ENCODE results near the gene UBE2J1. TPM values are rescaled to one million over a fixed set of nuclear protein-coding genes. Genes with fewer than 3 reads are reported as not detected.
"Not testable (repeated sequence)": the region's sequence is repeated elsewhere in the genome, so short reads cannot be mapped to it uniquely, and the experiment has no call there.

Gene UBE2J1
- total and polyA plus RNA-seq, 8 donors: 33.5 to 62.2 (median 52.7) TPM

- no peak overlapping the region for H3K4me3 ChIP-seq
- no peak for TF ChIP-seq CTCF (IDR thresholded peaks at IDR 0.05)
- no peak for DNase-seq
- peaks cover 15 to 40% of the 10 kb centered on the region in 2 donors for H3K4me1 ChIP-seq
- intact Hi-C loops (cut with DNase I): loop anchor here in 1 of 2 donors (10.0 kb wide), 1 partner anchor 54 kb away; no protein-coding TSS in a partner anchor
- ATAC-seq: no peak
- no peak overlapping the region for H3K27ac ChIP-seq
- peaks cover 0 to 7% of the 10 kb centered on the region in 2 donors for H3K36me3 ChIP-seq
- H3K27me3 ChIP-seq: no peaks in the 10 kb centered on the region
- no peaks in the 10 kb centered on the region for H3K9me3 ChIP-seq
These were observed 41.6 kb downstream of the UBE2J1 start for GRCh38 chr6:89310929-89311328.

- ATAC-seq: no peak
- no peaks in the 10 kb centered on the region for H3K27me3 ChIP-seq
These were observed 43.8 kb downstream of the UBE2J1 start for GRCh38 chr6:89308525-89309395.

GRCh38 chr6:89304517-89304916 is 48.0 kb downstream of the UBE2J1 start:
- DNase-seq; H3K27ac ChIP-seq; H3K27me3 ChIP-seq; intact Hi-C loops (cut with DNase I); H3K9me3 ChIP-seq; H3K36me3 ChIP-seq; ATAC-seq; H3K4me3 ChIP-seq: not testable (repeated sequence)
- peaks cover 0 to 13% of the 10 kb centered on the region in 2 donors for H3K4me1 ChIP-seq

More at GRCh38 chr6:89308525-89309395, 43.8 kb downstream of the UBE2J1 start:
- peaks cover 15 to 40% of the 10 kb centered on the region in 2 donors for H3K4me1 ChIP-seq
- intact Hi-C loops (cut with DNase I): no loop called here
- no peak for DNase-seq
- H3K36me3 ChIP-seq: no peaks in the 10 kb centered on the region
- no peaks in the 10 kb centered on the region for H3K9me3 ChIP-seq
- no peak overlapping the region for H3K27ac ChIP-seq
- no peak for TF ChIP-seq CTCF (IDR thresholded peaks at IDR 0.05)
- no peak overlapping the region for H3K4me3 ChIP-seq

GRCh38 chr6:89302936-89303335 is 49.6 kb downstream of the UBE2J1 start:
- intact Hi-C loops (cut with DNase I): no loop called here
- H3K4me3 ChIP-seq: no peak overlapping the region
- DNase-seq (no peak), ATAC-seq (no peak)
- TF ChIP-seq CTCF (IDR thresholded peaks at IDR 0.05): no peak
- peaks cover 0 to 4% of the 10 kb centered on the region in 2 donors for H3K9me3 ChIP-seq
- no peaks in the 10 kb centered on the region for H3K36me3 ChIP-seq
- H3K27ac ChIP-seq: no peak overlapping the region
- H3K27me3 ChIP-seq: no peaks in the 10 kb centered on the region
- H3K4me1 ChIP-seq: peaks cover 0 to 17% of the 10 kb centered on the region in 2 donors

- no peak for TF ChIP-seq CTCF (IDR thresholded peaks at IDR 0.05)
- DNase-seq: no peak
- no peak for ATAC-seq
- intact Hi-C loops (cut with DNase I): no loop called here
- Histone ChIP-seq H3K4me1 (peaks cover 0 to 23% of the 10 kb centered on the region in 2 donors), H3K9me3 (peaks cover 0 to 4% of the 10 kb centered on the region in 2 donors), H3K4me3 (no peak overlapping the region), H3K27me3 (no peaks in the 10 kb centered on the region), H3K36me3 (no peaks in the 10 kb centered on the region), H3K27ac (no peak overlapping the region)
These were observed 50.2 kb downstream of the UBE2J1 start for GRCh38 chr6:89302195-89302770.
